Left ventricle myocardium inferior (tissue), 1 donor: ENCODE data around the gene MALT1. TPM values are rescaled to one million over a fixed set of nuclear protein-coding genes. Genes with fewer than 3 reads are reported as not detected.
"Not testable (repeated sequence)": the region's sequence is repeated elsewhere in the genome, so short reads cannot be mapped to it uniquely, and the experiment has no call there.

Source experiments
- DNase-seq: peaks from one replicate; pipeline ENCODE4 v3.0.0-alpha.2; 2020
- H3K27ac ChIP-seq: fragments of 200-600 bp; replicated peaks from 2 replicates; pipeline ENCODE4 v1.8.0; 2021
- H3K27me3 ChIP-seq: fragments of 200-600 bp; 2 replicates; pipeline ENCODE4 v1.8.0; 2021; ENCODE audit warnings: low read depth
- H3K36me3 ChIP-seq: fragments of 200-600 bp; 2 replicates; pipeline ENCODE4 v1.8.0; 2021
- H3K4me1 ChIP-seq: fragments of 200-600 bp; 2 replicates; pipeline ENCODE4 v1.8.0; 2021
- H3K4me3 ChIP-seq: fragments of 200-600 bp; 2 replicates; pipeline ENCODE4 v1.8.0; 2021; ENCODE audit warnings: mild to moderate bottlenecking, moderate library complexity
- H3K9me3 ChIP-seq: fragments of 200-600 bp; replicated peaks from 2 replicates; pipeline ENCODE4 v1.8.0; 2021
- intact Hi-C: fragments of 100-400 bp; cut with micrococcal nuclease; formaldehyde crosslinking; loops from one replicate; pipeline ENCODE4 v1.11.0; 2022
- total RNA-seq: library from RNA; stranded (reverse); fragmentation: NEBNext Ultra II Directional; extraction: Animal tissue kit (Norgen Biotek cat#: 25700); gene quantifications from one replicate; pipeline ENCODE4 v1.2.1, GENCODE V29; 2021
- TF ChIP-seq, protein P1 (sequence below): fragments of 200-600 bp; IDR thresholded peaks from 2 replicates; pipeline ENCODE4 v1.8.0; 2021; ENCODE audit warnings: antibody characterized with exemption, mild to moderate bottlenecking, borderline replicate concordance
- donor health status: DM: no; HTN: yes; CAD: no; lungs with severe emphysema.

MALT1 gene
- total RNA-seq, 1 donor from 2014 or later = 8.6 TPM

DNA sequence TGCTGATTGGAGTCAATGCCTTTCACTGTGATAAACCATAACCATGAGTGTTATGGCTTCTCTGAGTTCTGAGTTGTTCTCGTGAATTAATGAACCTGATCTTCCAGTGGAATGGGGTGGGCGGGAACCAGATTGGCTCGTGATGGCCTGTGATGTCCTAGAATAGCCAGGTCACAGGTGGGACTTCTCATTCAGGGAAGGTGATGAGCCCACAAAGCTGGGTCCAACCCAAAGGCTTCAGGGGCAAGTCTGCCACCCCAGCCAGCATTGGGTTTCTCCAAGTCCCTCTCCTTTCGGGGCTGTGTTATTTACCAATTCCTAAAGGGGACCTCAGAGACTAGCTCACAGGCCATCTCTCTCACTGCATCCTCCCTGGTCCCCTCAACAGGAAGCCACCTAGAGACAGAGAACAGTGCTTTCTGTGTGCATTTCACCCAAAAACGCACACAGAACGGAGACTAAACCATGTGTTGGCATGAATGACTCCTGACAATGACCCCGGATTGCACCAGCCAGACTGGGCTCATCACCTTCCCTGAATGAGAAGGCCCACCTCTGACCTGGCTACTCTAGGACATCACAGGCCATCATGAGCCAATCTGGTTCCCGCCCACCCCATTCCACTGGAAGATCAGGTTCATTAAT is 85.5 kb downstream of the MALT1 start:
- intact Hi-C loops = no loop called here
- no peaks in the 10 kb centered on the region for H3K36me3 ChIP-seq
- TF ChIP-seq, protein P1, sequence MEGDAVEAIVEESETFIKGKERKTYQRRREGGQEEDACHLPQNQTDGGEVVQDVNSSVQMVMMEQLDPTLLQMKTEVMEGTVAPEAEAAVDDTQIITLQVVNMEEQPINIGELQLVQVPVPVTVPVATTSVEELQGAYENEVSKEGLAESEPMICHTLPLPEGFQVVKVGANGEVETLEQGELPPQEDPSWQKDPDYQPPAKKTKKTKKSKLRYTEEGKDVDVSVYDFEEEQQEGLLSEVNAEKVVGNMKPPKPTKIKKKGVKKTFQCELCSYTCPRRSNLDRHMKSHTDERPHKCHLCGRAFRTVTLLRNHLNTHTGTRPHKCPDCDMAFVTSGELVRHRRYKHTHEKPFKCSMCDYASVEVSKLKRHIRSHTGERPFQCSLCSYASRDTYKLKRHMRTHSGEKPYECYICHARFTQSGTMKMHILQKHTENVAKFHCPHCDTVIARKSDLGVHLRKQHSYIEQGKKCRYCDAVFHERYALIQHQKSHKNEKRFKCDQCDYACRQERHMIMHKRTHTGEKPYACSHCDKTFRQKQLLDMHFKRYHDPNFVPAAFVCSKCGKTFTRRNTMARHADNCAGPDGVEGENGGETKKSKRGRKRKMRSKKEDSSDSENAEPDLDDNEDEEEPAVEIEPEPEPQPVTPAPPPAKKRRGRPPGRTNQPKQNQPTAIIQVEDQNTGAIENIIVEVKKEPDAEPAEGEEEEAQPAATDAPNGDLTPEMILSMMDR = no peak

DNA sequence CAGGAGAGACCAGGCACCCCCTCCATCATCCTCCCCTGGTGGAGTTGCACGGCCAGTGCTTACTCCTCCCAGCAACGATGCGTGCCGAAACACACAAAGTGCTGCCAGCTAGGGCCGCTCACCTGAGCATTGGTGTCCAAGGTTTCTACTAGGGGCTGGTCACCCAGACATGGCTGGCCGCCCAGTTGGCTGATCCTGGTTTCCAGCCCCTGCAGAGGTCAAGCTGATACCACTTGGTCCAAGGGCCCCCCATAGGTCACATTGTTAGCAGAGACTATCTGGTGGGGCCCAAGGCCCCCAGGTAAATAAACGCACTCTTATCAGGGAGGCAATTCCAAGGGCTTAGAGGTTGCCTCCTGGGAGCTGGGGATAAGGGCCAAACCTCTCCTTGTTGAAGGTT is 86.1 kb downstream of the MALT1 start:
- H3K27me3 ChIP-seq, H3K9me3 ChIP-seq, H3K4me3 ChIP-seq, intact Hi-C loops, H3K27ac ChIP-seq, DNase-seq, H3K36me3 ChIP-seq: not testable (repeated sequence)
- peaks cover 37% of the 10 kb centered on the region for H3K4me1 ChIP-seq

More for the DNA sequence above, 85.5 kb downstream of the MALT1 start:
- Histone ChIP-seq H3K4me1 (peaks cover 31% of the 10 kb centered on the region), H3K27ac (no peak overlapping the region), H3K9me3 (no peaks in the 10 kb centered on the region), H3K27me3 (peaks cover 3% of the 10 kb centered on the region), H3K4me3 (no peak overlapping the region)
- DNase-seq = no peak

DNA sequence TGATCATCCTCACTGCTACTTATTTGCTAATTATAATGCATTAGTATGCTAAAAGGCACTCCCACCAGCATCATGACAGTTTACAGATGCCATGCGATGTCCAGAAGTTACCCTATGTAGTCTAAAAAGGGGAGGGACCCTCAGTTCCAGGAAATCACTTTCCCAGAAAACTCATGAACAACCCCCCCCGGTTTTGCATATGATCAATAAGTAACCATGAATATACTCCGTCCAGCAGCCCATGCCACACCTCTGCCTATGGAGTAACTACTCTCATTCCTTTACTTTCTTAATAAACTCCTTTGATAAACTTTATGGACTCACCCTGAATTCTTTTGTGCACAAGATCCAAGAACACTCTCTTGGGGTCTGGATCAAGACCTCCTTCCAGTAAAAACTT is 86.8 kb downstream of the MALT1 start:
- no peaks in the 10 kb centered on the region for H3K36me3 ChIP-seq
- peaks cover 39% of the 10 kb centered on the region for H3K4me1 ChIP-seq
- no peak overlapping the region for H3K27ac ChIP-seq
- TF ChIP-seq, protein P1 = no peak
- H3K4me3 ChIP-seq = no peak overlapping the region
- intact Hi-C loops = no loop called here
- H3K27me3 ChIP-seq = peaks cover 3% of the 10 kb centered on the region
- DNase-seq = no peak
- H3K9me3 ChIP-seq = no peaks in the 10 kb centered on the region

DNA sequence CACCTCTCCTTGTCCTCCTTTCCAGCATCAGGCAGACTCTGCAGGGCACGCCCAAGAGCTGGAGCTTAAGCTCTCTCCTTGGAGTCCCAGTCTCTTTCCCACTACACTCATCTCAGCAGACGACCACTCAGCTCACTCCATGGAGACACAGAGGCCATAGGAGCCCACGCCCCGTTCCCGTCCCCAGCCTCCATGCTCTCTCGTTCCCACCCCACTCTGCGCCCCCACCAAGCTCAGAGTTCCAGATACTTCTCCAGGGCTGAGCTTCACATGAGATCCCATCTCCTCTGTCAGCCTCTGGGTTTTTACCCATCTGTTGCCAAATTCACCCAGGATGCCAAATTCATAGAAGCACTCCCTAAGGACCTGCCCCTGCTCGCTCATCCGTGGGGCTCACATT is 87.3 kb downstream of the MALT1 start:
- Histone ChIP-seq H3K27ac (no peak overlapping the region), H3K9me3 (no peaks in the 10 kb centered on the region), H3K4me3 (no peak overlapping the region), H3K27me3 (peaks cover 3% of the 10 kb centered on the region), H3K36me3 (no peaks in the 10 kb centered on the region), H3K4me1 (peaks cover 39% of the 10 kb centered on the region)
- DNase-seq = no peak
- TF ChIP-seq, protein P1 = no peak
- intact Hi-C loops = no loop called here

DNA sequence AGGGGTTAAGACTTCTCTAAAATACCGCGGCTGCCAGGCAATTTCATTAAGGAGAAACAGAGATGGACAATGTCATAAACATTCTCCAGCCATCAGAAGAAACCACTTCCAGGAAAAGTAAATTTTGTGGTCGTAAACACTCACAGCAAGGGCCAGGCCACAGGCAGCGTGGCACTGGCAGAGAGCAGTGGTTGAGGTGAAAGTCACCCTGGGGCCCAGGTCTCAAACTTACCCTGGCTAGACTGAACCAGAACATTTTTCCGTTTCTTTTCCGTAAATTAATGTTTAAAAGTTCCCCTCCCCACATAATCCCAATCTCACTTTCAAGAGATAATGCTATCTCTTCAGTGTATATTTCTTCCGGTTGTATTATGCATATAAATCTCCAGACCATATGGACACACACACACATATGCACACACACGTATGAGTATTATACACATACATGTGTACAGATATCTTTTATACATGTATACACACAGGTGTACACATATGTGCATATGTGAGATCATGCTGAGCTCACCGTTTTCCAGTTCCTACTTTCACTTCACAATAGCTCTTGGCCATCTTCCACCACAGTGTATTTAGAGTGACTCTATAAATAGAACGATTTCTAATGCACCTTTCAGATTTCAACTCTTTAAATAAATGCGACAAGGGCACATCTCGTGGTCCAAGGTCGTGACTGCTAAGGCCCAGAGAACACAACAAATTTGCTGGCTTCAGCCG is 90.1 kb downstream of the MALT1 start:
- no peak for DNase-seq
- H3K4me1 ChIP-seq = peaks cover 20% of the 10 kb centered on the region
- intact Hi-C loops = loop anchor here (10.0 kb wide), 2 partner anchors 97 to 367 kb away; no protein-coding TSS in a partner anchor
- TF ChIP-seq, protein P1 = no peak
- H3K36me3 ChIP-seq = no peaks in the 10 kb centered on the region
- H3K27ac ChIP-seq = peak overlapping the region; percentile 78
- H3K27me3 ChIP-seq = peaks cover 13% of the 10 kb centered on the region
- H3K4me3 ChIP-seq = no peak overlapping the region
- no peaks in the 10 kb centered on the region for H3K9me3 ChIP-seq
